ENCODE data around the gene DNAJC1.

DNA sequence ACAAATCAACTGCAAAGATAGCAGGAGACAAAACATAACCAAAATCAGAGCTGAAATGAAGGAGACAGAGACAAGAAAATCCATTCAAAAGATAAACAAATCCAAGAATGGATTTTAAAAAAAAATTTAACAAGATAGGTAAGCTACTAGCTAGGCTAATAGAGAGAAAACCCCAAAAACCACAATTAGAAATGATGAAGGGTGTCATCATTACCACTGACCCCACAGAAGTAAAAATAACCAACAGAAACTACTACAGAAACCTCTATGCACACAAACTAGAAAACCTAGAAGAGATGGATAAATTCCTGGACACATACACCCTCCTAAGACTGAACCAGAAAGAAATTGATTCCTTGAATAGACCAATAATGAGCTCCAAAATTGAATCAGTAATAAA, 117.6 kb downstream of the DNAJC1 start:
- no peak for TF ChIP-seq POLR2A (IDR thresholded peaks at IDR 0.05; ENCODE audit: control extremely low read depth in 1 of 2, low read depth in 2 of 2, low read length in 2 of 2)
- no peak for TF ChIP-seq EGR1 (IDR thresholded peaks at IDR 0.05; ENCODE audit: borderline replicate concordance, low read depth, low read length)
- TF ChIP-seq, protein P1, sequence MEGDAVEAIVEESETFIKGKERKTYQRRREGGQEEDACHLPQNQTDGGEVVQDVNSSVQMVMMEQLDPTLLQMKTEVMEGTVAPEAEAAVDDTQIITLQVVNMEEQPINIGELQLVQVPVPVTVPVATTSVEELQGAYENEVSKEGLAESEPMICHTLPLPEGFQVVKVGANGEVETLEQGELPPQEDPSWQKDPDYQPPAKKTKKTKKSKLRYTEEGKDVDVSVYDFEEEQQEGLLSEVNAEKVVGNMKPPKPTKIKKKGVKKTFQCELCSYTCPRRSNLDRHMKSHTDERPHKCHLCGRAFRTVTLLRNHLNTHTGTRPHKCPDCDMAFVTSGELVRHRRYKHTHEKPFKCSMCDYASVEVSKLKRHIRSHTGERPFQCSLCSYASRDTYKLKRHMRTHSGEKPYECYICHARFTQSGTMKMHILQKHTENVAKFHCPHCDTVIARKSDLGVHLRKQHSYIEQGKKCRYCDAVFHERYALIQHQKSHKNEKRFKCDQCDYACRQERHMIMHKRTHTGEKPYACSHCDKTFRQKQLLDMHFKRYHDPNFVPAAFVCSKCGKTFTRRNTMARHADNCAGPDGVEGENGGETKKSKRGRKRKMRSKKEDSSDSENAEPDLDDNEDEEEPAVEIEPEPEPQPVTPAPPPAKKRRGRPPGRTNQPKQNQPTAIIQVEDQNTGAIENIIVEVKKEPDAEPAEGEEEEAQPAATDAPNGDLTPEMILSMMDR (IDR thresholded peaks at IDR 0.05; ENCODE audit: control extremely low read depth in 1 of 3, insufficient read depth in 1 of 3, low read depth in 1 of 3, low read length in 3 of 3): no peak
- TF ChIP-seq CEBPB (IDR thresholded peaks at IDR 0.05; ENCODE audit: low read depth, low read length): no peak
- TF ChIP-seq BACH1 (IDR thresholded peaks at IDR 0.05; ENCODE audit: low read length): no peak
- TF ChIP-seq EZH2 (IDR thresholded peaks at IDR 0.05; ENCODE audit: low read depth, low read length, severe bottlenecking): no peak
- TF ChIP-seq CBX8 (IDR thresholded peaks at IDR 0.05; ENCODE audit: borderline replicate concordance, low read depth, low read length): no peak
- TF ChIP-seq NRF1 (IDR thresholded peaks at IDR 0.05; ENCODE audit: low read depth, low read length): no peak
- no peak for TF ChIP-seq TCF12 (IDR thresholded peaks at IDR 0.05; ENCODE audit: low read depth, low read length)
- no peak for TF ChIP-seq FOSL1 (IDR thresholded peaks at IDR 0.05; ENCODE audit: insufficient read depth, low read depth, low read length)
- TF ChIP-seq, protein P2, sequence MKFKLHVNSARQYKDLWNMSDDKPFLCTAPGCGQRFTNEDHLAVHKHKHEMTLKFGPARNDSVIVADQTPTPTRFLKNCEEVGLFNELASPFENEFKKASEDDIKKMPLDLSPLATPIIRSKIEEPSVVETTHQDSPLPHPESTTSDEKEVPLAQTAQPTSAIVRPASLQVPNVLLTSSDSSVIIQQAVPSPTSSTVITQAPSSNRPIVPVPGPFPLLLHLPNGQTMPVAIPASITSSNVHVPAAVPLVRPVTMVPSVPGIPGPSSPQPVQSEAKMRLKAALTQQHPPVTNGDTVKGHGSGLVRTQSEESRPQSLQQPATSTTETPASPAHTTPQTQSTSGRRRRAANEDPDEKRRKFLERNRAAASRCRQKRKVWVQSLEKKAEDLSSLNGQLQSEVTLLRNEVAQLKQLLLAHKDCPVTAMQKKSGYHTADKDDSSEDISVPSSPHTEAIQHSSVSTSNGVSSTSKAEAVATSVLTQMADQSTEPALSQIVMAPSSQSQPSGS (IDR thresholded peaks at IDR 0.05; ENCODE audit: low read length): no peak
- no peak for TF ChIP-seq RNF2 (IDR thresholded peaks at IDR 0.05; ENCODE audit: borderline replicate concordance, low read depth, low read length, missing control alignments, poor library complexity, severe bottlenecking)
